DOHH2 (cell line): Measurements from ENCODE around the gene LDLRAD4.

Experiments
- H3F3A ChIP-seq: fragments of 200-600 bp; sonication (generic), shearing (Covaris generic); 2 replicates; pipeline ENCODE4 v1.6.0; 2016; ENCODE audit warnings: antibody characterized with exemption, mild to moderate bottlenecking; ENCODE audit not compliant: control insufficient read depth, insufficient read depth
- H3K27ac ChIP-seq: fragments of 200-600 bp; sonication (generic); 2 replicates; pipeline ENCODE4 v1.5.1; 2014; ENCODE audit warnings: low read depth, mild to moderate bottlenecking, low read length, moderate library complexity
- H3K27me3 ChIP-seq: fragments of 200-600 bp; sonication (generic); 2 replicates; pipeline ENCODE4 v1.6.1; 2014; ENCODE audit warnings: mild to moderate bottlenecking, low read length, mixed read lengths; ENCODE audit not compliant: control insufficient read depth
- H3K36me3 ChIP-seq: fragments of 200-600 bp; sonication (generic); 2 replicates; pipeline ENCODE4 v1.6.1; 2014; ENCODE audit warnings: mild to moderate bottlenecking, low read length, moderate library complexity, mixed read lengths; ENCODE audit not compliant: control insufficient read depth
- H3K4me1 ChIP-seq: fragments of 200-600 bp; sonication (generic); 2 replicates; pipeline ENCODE4 v1.6.1; 2014; ENCODE audit warnings: mild to moderate bottlenecking, low read length, mixed read lengths; ENCODE audit not compliant: control insufficient read depth
- H3K4me2 ChIP-seq: fragments of 200-600 bp; sonication (generic); 2 replicates; pipeline ENCODE4 v1.6.0; 2014; ENCODE audit warnings: mild to moderate bottlenecking, low read length, moderate library complexity
- H3K4me3 ChIP-seq: fragments of 200-600 bp; sonication (generic); 2 replicates; pipeline ENCODE4 v1.5.1; 2014; ENCODE audit warnings: mild to moderate bottlenecking, low read length, mixed read lengths
- H3K79me2 ChIP-seq: fragments of 200-600 bp; sonication (generic); 2 replicates; pipeline ENCODE4 v1.6.1; 2014; ENCODE audit warnings: mild to moderate bottlenecking, low read length, mixed read lengths; ENCODE audit not compliant: control insufficient read depth
- H3K9me2 ChIP-seq: fragments of 200-600 bp; sonication (generic); replicated peaks from 2 replicates; pipeline ENCODE4 v1.6.1; 2014; ENCODE audit warnings: mild to moderate bottlenecking, low read length, mixed read lengths; ENCODE audit not compliant: control insufficient read depth
- H3K9me3 ChIP-seq: fragments of 200-600 bp; sonication (generic); 2 replicates; pipeline ENCODE4 v1.6.1; 2014; ENCODE audit warnings: antibody characterized with exemption, low read length, mixed read lengths; ENCODE audit not compliant: control insufficient read depth, insufficient read depth
- H4K20me1 ChIP-seq: fragments of 200-600 bp; sonication (generic); 2 replicates; pipeline ENCODE4 v1.6.0; 2014; ENCODE audit warnings: low read depth, mild to moderate bottlenecking, antibody characterized with exemption, low read length, moderate library complexity; ENCODE audit not compliant: control insufficient read depth, insufficient read depth
- EZH2phosphoT487 ChIP-seq: fragments of 200-600 bp; sonication (generic); IDR thresholded peaks from 2 replicates; pipeline ENCODE4 v1.6.1; 2017; ENCODE audit warnings: borderline replicate concordance, mild to moderate bottlenecking, antibody characterized with exemption, low read length, moderate library complexity, mixed read lengths
- TF ChIP-seq, protein P1 (sequence below): fragments of 200-600 bp; sonication (generic); IDR thresholded peaks from one replicate; pipeline ENCODE4 v1.5.1; 2014; ENCODE audit warnings: antibody characterized with exemption, mild to moderate bottlenecking, low read depth, low read length; ENCODE audit not compliant: poor library complexity, severe bottlenecking

LDLRAD4 gene

DNA sequence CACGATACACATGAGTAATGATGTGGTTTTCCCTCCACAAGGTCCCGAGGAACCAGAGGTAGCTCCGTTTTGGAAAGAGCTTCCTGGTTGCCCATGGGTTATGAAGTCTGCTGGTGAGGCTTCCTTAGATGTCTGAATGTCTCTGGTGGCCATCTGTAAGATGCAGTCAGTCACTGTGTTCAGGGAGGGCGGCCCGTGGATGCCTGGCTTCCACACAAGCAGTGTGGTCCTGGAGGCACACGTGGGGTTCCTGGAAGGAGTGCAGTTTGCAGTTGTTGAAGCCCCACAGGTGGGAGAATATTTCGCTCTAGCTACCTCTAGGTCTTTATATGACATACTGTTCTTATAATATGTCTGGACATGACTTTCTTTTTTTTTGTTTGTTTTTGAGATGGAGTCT lies 298.8 kb downstream of the LDLRAD4 start:
- H3K27me3 ChIP-seq: peaks cover 3% of the 10 kb centered on the region

DNA sequence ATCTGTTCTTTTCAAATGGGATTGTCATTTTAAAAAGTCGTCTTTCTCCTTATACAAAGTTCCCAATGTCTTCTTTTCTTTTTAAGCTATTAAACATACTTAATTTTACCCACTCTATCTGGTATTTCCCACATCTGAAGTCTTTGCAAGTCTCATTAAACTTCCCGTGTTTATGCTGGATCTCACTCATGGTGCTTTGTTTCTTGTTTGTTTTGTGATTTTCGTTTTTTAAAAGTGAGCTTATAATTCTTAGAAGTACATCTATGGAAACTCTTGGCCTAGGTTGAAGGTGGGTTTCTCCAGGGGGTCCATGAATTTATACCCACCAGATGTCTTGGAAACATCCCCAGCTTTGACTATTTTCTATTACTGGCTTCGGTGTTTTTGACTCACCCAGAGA lies 299.8 kb downstream of the LDLRAD4 start:
- no peak overlapping the region for H3K4me2 ChIP-seq
- H3K4me3 ChIP-seq: no peak overlapping the region
- peaks cover 8% of the 10 kb centered on the region; the same call in 1 of the 2 replicates for H3K4me1 ChIP-seq
- no peak overlapping the region for H3K27ac ChIP-seq
- TF ChIP-seq, protein P1, sequence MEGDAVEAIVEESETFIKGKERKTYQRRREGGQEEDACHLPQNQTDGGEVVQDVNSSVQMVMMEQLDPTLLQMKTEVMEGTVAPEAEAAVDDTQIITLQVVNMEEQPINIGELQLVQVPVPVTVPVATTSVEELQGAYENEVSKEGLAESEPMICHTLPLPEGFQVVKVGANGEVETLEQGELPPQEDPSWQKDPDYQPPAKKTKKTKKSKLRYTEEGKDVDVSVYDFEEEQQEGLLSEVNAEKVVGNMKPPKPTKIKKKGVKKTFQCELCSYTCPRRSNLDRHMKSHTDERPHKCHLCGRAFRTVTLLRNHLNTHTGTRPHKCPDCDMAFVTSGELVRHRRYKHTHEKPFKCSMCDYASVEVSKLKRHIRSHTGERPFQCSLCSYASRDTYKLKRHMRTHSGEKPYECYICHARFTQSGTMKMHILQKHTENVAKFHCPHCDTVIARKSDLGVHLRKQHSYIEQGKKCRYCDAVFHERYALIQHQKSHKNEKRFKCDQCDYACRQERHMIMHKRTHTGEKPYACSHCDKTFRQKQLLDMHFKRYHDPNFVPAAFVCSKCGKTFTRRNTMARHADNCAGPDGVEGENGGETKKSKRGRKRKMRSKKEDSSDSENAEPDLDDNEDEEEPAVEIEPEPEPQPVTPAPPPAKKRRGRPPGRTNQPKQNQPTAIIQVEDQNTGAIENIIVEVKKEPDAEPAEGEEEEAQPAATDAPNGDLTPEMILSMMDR: no peak
- no peak for TF ChIP-seq EZH2phosphoT487
- H3K27me3 ChIP-seq: no peaks in the 10 kb centered on the region; the same call in 1 of the 2 replicates
- no peaks in the 10 kb centered on the region for H3K9me3 ChIP-seq
- H3K9me2 ChIP-seq: no peaks in the 10 kb centered on the region
- no peaks in the 10 kb centered on the region for H3K36me3 ChIP-seq
- no peaks in the 10 kb centered on the region for H3K79me2 ChIP-seq
- H4K20me1 ChIP-seq: no peaks in the 10 kb centered on the region
- no peaks in the 10 kb centered on the region for H3F3A ChIP-seq

More for the DNA sequence above, 298.8 kb downstream of the LDLRAD4 start:
- H3K9me3 ChIP-seq: no peaks in the 10 kb centered on the region
- no peaks in the 10 kb centered on the region for H4K20me1 ChIP-seq
- no peaks in the 10 kb centered on the region for H3K9me2 ChIP-seq
- H3F3A ChIP-seq: no peaks in the 10 kb centered on the region
- no peak overlapping the region for H3K4me3 ChIP-seq
- no peak overlapping the region for H3K4me2 ChIP-seq
- no peaks in the 10 kb centered on the region for H3K36me3 ChIP-seq
- no peaks in the 10 kb centered on the region for H3K79me2 ChIP-seq
- no peak overlapping the region for H3K27ac ChIP-seq
- TF ChIP-seq EZH2phosphoT487: no peak
- TF ChIP-seq, protein P1: no peak
- H3K4me1 ChIP-seq: peaks cover 8% of the 10 kb centered on the region; the same call in 1 of the 2 replicates

DNA sequence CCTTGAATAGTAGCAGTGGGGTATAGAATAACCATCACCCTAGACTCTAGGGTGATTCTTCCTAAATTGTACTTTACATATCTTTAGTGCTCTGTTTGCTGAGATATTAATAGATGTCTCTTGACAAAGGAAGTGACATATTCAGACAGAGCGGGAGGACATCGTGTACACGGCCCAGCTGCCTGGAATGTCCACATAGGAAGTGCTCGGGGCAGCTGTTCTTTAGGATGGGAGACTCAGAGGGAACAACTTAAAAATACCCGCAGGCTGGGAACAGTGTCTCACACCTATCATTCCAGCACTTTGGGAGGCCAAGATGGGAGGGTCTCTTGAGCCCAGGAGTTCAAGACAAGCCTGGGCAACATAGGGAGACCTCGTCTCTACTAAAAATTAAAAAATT lies 301.7 kb downstream of the LDLRAD4 start:
- Histone ChIP-seq H3K36me3 (no peaks in the 10 kb centered on the region), H3K27ac (no peak overlapping the region), H3K79me2 (no peaks in the 10 kb centered on the region), H3F3A (no peaks in the 10 kb centered on the region), H4K20me1 (no peaks in the 10 kb centered on the region), H3K4me2 (no peak overlapping the region), H3K4me1 (peaks cover 8% of the 10 kb centered on the region; the same call in 1 of the 2 replicates), H3K4me3 (no peak overlapping the region), H3K9me2 (no peaks in the 10 kb centered on the region), H3K27me3 (no peaks in the 10 kb centered on the region; the same call in 1 of the 2 replicates), H3K9me3 (no peaks in the 10 kb centered on the region)
- TF ChIP-seq, protein P1: no peak
- no peak for TF ChIP-seq EZH2phosphoT487
